DND-41 (cell line): ENCODE results near the gene NTM.

ENCODE experiments used
- CTCF ChIP-seq: IDR thresholded peaks from 2 replicates; pipeline ENCODE4 v1.5.1; 2012; ENCODE audit warnings: borderline replicate concordance, low read length, moderate library complexity, mild to moderate bottlenecking; ENCODE audit not compliant: poor library complexity, severe bottlenecking; ENCODE audit errors: extremely low read depth
- EZH2 ChIP-seq: IDR thresholded peaks from 3 replicates; pipeline ENCODE4 v1.6.1; 2012; ENCODE audit warnings: borderline replicate concordance, low read depth, mild to moderate bottlenecking, moderate library complexity, low read length, inconsistent platforms; ENCODE audit not compliant: severe bottlenecking

DNA sequence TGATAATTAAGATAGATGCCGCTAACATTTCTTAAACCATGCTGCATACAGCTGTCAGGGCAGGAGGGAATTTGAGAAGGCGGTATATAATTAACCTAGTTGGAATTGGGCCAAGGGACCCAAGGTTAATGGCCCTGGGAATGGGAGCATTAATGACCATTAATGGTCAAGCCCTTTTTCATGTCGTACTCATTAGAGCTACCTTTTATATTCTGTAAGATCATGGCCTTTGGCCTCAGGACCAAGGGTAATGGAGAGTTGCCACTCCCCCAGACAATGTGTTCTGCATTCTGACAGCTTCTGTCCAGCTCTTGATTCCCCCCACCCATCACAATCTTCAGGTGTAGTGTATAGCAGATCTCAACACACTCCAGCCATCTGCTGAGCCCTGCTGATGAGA is 111.6 kb downstream of the NTM start:
- TF ChIP-seq CTCF (no peak), EZH2 (no peak)
